ENCODE data around the gene TBC1D20.
A peak's percentile ranks its signal among the peaks of the same experiment; 100 is the strongest.

DNA sequence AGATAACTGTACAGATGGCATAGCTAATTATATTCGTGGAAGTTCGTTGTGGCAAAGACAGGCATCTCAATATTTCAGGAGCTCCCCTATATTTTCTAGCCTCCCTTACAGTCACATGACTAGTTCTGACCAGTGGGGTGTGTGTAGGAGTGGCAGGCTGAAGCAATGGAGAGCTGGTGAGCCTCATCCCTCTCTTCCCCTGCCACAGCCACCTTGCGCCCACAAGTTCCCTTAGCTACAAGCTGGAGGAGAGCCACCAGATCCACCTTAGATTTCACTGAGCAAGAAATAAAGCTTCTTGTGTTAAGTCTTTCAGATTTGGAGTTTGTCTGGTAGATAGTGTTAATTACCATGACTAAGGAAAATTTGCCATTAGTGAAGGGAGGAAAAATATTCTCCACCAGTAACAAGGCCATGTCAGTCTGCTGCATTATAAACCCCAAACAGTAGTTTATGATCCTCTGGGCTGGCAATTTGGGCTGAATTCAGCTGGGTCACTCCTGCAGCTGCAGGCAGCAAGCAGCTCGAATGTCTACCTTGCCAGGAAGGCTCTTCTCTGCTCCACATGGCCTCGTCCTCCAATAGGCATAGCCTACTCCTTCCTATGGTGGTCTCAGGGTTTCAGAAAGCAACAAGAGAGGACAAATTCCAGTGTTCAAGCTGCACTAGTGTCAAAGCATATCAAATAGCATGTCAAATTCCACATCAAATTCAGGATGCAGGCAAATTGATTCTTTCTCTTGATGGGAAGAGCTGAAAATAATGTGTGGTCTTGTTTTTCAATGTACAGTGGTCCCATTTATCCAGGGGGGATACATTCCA lies 61.7 kb downstream of the TBC1D20 start:
- TF ChIP-seq, protein P1, sequence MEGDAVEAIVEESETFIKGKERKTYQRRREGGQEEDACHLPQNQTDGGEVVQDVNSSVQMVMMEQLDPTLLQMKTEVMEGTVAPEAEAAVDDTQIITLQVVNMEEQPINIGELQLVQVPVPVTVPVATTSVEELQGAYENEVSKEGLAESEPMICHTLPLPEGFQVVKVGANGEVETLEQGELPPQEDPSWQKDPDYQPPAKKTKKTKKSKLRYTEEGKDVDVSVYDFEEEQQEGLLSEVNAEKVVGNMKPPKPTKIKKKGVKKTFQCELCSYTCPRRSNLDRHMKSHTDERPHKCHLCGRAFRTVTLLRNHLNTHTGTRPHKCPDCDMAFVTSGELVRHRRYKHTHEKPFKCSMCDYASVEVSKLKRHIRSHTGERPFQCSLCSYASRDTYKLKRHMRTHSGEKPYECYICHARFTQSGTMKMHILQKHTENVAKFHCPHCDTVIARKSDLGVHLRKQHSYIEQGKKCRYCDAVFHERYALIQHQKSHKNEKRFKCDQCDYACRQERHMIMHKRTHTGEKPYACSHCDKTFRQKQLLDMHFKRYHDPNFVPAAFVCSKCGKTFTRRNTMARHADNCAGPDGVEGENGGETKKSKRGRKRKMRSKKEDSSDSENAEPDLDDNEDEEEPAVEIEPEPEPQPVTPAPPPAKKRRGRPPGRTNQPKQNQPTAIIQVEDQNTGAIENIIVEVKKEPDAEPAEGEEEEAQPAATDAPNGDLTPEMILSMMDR (conservative IDR thresholded peaks at IDR 0.05; ENCODE audit: low read depth in 2 of 2) = no peak
- TF ChIP-seq EZH2 (IDR thresholded peaks at IDR 0.05; ENCODE audit: low read depth, unreplicated experiment) = no peak
- TF ChIP-seq POLR2AphosphoS5 (IDR thresholded peaks at IDR 0.05; ENCODE audit: low read depth) = 0 out of 2 replicates have a peak, but pooled peaks have one; percentile 31
- TF ChIP-seq, protein P2, sequence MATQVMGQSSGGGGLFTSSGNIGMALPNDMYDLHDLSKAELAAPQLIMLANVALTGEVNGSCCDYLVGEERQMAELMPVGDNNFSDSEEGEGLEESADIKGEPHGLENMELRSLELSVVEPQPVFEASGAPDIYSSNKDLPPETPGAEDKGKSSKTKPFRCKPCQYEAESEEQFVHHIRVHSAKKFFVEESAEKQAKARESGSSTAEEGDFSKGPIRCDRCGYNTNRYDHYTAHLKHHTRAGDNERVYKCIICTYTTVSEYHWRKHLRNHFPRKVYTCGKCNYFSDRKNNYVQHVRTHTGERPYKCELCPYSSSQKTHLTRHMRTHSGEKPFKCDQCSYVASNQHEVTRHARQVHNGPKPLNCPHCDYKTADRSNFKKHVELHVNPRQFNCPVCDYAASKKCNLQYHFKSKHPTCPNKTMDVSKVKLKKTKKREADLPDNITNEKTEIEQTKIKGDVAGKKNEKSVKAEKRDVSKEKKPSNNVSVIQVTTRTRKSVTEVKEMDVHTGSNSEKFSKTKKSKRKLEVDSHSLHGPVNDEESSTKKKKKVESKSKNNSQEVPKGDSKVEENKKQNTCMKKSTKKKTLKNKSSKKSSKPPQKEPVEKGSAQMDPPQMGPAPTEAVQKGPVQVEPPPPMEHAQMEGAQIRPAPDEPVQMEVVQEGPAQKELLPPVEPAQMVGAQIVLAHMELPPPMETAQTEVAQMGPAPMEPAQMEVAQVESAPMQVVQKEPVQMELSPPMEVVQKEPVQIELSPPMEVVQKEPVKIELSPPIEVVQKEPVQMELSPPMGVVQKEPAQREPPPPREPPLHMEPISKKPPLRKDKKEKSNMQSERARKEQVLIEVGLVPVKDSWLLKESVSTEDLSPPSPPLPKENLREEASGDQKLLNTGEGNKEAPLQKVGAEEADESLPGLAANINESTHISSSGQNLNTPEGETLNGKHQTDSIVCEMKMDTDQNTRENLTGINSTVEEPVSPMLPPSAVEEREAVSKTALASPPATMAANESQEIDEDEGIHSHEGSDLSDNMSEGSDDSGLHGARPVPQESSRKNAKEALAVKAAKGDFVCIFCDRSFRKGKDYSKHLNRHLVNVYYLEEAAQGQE (IDR thresholded peaks at IDR 0.05; ENCODE audit: unreplicated experiment) = no peak
- no peak for TF ChIP-seq EZH2phosphoT487 (IDR thresholded peaks at IDR 0.05; ENCODE audit: unreplicated experiment)
- no peak for TF ChIP-seq ZNF331 (CRISPR knock-in tag; IDR thresholded peaks at IDR 0.05; ENCODE audit: low read depth)
- TF ChIP-seq STAT1 (IDR thresholded peaks at IDR 0.05; ENCODE audit: unreplicated experiment) = no peak
- no peak for TF ChIP-seq CREB1 (CRISPR knock-in tag; IDR thresholded peaks at IDR 0.05; ENCODE audit: low read depth)
- no peak for TF ChIP-seq JUNB (IDR thresholded peaks at IDR 0.05; ENCODE audit: unreplicated experiment)
- TF ChIP-seq ZNF114 (CRISPR knock-in tag; IDR thresholded peaks at IDR 0.05) = no peak
- TF ChIP-seq NANOG (IDR thresholded peaks at IDR 0.05; ENCODE audit: borderline replicate concordance) = no peak
- TF ChIP-seq, protein P3, sequence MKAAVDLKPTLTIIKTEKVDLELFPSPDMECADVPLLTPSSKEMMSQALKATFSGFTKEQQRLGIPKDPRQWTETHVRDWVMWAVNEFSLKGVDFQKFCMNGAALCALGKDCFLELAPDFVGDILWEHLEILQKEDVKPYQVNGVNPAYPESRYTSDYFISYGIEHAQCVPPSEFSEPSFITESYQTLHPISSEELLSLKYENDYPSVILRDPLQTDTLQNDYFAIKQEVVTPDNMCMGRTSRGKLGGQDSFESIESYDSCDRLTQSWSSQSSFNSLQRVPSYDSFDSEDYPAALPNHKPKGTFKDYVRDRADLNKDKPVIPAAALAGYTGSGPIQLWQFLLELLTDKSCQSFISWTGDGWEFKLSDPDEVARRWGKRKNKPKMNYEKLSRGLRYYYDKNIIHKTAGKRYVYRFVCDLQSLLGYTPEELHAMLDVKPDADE (IDR thresholded peaks at IDR 0.05) = no peak

All from GM23338 (cell line).